Measurements from ENCODE around the gene F5. TPM values are rescaled to one million over a fixed set of nuclear protein-coding genes. Genes with fewer than 3 reads are reported as not detected.

The F5 gene
- total RNA-seq, 2 donors from 2014 or later, result 0.68 to 0.85 TPM

DNA sequence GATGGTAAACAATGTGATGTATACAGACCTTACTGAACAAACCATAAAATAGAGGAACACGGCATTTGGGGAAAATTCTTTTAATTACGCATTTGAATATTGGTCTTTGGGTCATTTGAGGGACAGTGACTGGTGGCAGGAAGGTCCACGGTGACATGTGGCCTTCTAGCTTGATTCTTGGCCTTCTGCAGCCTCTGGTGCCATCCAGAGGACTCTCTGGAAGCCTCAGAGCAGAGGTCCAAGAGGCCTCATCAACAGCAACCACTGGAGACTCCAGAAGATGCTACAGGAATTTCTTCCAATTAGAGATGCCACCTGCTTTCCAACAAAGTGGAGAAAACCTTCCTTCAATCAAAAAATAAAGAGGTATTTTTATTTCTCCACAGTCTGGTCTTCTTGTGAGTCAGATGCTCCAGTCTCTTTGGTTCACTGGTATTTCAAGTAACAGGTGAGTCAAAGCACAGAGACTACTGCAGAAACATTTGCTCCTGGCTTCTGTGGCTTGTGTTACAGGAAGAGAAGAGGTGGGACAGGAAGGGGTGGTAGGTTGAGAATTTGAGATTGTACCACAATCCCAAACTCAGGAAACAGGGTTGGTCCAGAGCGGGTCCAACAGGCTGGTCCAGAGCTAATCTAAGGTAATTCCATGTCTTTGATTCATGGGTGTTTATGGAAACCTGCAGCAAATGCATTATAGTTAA, 2.7 kb upstream of the F5 start:
- TF ChIP-seq, protein P1, sequence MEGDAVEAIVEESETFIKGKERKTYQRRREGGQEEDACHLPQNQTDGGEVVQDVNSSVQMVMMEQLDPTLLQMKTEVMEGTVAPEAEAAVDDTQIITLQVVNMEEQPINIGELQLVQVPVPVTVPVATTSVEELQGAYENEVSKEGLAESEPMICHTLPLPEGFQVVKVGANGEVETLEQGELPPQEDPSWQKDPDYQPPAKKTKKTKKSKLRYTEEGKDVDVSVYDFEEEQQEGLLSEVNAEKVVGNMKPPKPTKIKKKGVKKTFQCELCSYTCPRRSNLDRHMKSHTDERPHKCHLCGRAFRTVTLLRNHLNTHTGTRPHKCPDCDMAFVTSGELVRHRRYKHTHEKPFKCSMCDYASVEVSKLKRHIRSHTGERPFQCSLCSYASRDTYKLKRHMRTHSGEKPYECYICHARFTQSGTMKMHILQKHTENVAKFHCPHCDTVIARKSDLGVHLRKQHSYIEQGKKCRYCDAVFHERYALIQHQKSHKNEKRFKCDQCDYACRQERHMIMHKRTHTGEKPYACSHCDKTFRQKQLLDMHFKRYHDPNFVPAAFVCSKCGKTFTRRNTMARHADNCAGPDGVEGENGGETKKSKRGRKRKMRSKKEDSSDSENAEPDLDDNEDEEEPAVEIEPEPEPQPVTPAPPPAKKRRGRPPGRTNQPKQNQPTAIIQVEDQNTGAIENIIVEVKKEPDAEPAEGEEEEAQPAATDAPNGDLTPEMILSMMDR (IDR thresholded peaks at IDR 0.05), result no peak
- H3K36me3 ChIP-seq, result no peaks in the 10 kb centered on the region
- ATAC-seq (ENCODE audit: insufficient number of reproducible peaks, low FRiP score, low read depth) (no peak), DNase-seq (ENCODE audit: low spot score) (no peak)
- no peak overlapping the region for H3K4me3 ChIP-seq
- H3K27ac ChIP-seq, result no peak overlapping the region
- peaks cover 0 to 6% of the 10 kb centered on the region in 2 donors for H3K4me1 ChIP-seq (ENCODE audit: control insufficient read depth in 1 of 2, low read depth in 2 of 2)
- no peaks in the 10 kb centered on the region for H3K9me3 ChIP-seq
- H3K27me3 ChIP-seq (replicated peaks; ENCODE audit: insufficient read depth), result no peaks in the 10 kb centered on the region

DNA sequence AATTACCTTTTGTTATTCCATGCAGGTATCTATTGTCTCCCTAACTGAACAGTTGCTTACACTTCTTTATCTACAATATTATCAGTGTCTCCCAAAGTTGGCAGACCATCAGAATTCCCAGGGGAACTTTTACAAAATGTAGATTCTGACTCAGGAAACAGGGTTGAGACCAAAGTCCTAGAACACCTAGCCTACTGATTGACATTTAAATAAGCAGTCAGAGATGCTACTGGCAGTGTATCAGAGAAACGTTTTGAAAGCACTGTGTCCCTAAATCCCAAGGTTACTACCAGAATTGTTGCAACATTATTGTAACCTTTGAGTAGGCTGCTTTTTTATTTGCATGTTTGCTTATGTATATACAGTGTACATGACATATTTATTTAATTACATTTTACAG, 1.8 kb upstream of the F5 start:
- no peaks in the 10 kb centered on the region for H3K9me3 ChIP-seq
- DNase-seq (ENCODE audit: low spot score), result no peak
- TF ChIP-seq, protein P1 (IDR thresholded peaks at IDR 0.05), result no peak

GRCh38 chr1:169586067-169586394, 250 bp downstream of the F5 start:
- peak overlapping the region; percentile 39 for H3K4me3 ChIP-seq
- ATAC-seq (ENCODE audit: insufficient number of reproducible peaks, low FRiP score, low read depth), result no peak
- no peaks in the 10 kb centered on the region for H3K9me3 ChIP-seq
- TF ChIP-seq, protein P1 (IDR thresholded peaks at IDR 0.05), result no peak
- H3K4me1 ChIP-seq (ENCODE audit: control insufficient read depth in 1 of 2, low read depth in 2 of 2), result peaks cover 0 to 6% of the 10 kb centered on the region in 2 donors
- no peaks in the 10 kb centered on the region for H3K36me3 ChIP-seq
- no peak overlapping the region for H3K27ac ChIP-seq
- no peaks in the 10 kb centered on the region for H3K27me3 ChIP-seq (replicated peaks; ENCODE audit: insufficient read depth)
- DNase-seq (ENCODE audit: low spot score), result no peak

More for the DNA sequence above, 1.8 kb upstream of the F5 start:
- Histone ChIP-seq H3K27ac (no peak overlapping the region), H3K4me1 (ENCODE audit: control insufficient read depth in 1 of 2, low read depth in 2 of 2) (peaks cover 0 to 6% of the 10 kb centered on the region in 2 donors), H3K4me3 (no peak overlapping the region), H3K27me3 (replicated peaks; ENCODE audit: insufficient read depth) (no peaks in the 10 kb centered on the region), H3K36me3 (no peaks in the 10 kb centered on the region)
- ATAC-seq (ENCODE audit: insufficient number of reproducible peaks, low FRiP score, low read depth), result no peak

DNA sequence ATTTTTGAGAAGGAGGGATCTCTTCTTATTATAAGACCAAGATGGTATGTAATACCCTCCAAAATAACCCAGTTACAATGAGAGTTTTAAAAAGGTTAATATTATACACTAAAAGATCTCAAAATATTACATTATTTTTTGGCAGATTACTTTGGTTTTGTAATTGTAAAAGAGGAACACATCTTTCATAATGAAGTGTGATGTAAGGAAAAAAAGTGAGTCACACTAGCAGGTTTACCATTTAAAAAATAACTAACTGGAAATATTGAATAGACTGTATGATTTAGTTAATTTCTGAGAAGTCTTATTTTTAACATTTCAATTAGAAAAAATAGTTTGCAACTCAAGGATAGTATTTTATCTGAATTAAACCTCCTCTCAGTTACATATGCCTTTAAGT, 1.1 kb downstream of the F5 start:
- H3K27me3 ChIP-seq (replicated peaks; ENCODE audit: insufficient read depth), result no peaks in the 10 kb centered on the region
- no peaks in the 10 kb centered on the region for H3K9me3 ChIP-seq
- no peak overlapping the region for H3K4me3 ChIP-seq
- no peak for DNase-seq (ENCODE audit: low spot score)
- no peak for ATAC-seq (ENCODE audit: insufficient number of reproducible peaks, low FRiP score, low read depth)
- peaks cover 0 to 6% of the 10 kb centered on the region in 2 donors for H3K4me1 ChIP-seq (ENCODE audit: control insufficient read depth in 1 of 2, low read depth in 2 of 2)
- H3K36me3 ChIP-seq, result no peaks in the 10 kb centered on the region
- no peak overlapping the region for H3K27ac ChIP-seq
- TF ChIP-seq, protein P1 (IDR thresholded peaks at IDR 0.05), result no peak

GRCh38 chr1:169584483-169585144, 1.7 kb downstream of the F5 start:
- no peak overlapping the region for H3K27ac ChIP-seq
- H3K9me3 ChIP-seq, result no peaks in the 10 kb centered on the region
- H3K4me1 ChIP-seq (ENCODE audit: control insufficient read depth in 1 of 2, low read depth in 2 of 2), result peaks cover 0 to 6% of the 10 kb centered on the region in 2 donors
- no peaks in the 10 kb centered on the region for H3K36me3 ChIP-seq
- TF ChIP-seq, protein P1 (IDR thresholded peaks at IDR 0.05), result no peak
- H3K27me3 ChIP-seq (replicated peaks; ENCODE audit: insufficient read depth), result no peaks in the 10 kb centered on the region
- no peak for DNase-seq (ENCODE audit: low spot score)
- no peak for ATAC-seq (ENCODE audit: insufficient number of reproducible peaks, low FRiP score, low read depth)
- no peak overlapping the region for H3K4me3 ChIP-seq
